Effector CD8-positive, alpha-beta T cell (primary cell): ENCODE results near the gene PLEKHA7.
"Not testable (repeated sequence)": the region's sequence is repeated elsewhere in the genome, so short reads cannot be mapped to it uniquely, and the experiment has no call there.

Source experiments
- DNase-seq: peaks from one replicate; lab custom pipeline; 2025; lab: John Stamatoyannopoulos, UW
- total RNA-seq, 4 experiments: gene quantifications; one replicate each; lab custom pipeline; 2026; lab: John Stamatoyannopoulos, UW

Gene PLEKHA7, protein sequence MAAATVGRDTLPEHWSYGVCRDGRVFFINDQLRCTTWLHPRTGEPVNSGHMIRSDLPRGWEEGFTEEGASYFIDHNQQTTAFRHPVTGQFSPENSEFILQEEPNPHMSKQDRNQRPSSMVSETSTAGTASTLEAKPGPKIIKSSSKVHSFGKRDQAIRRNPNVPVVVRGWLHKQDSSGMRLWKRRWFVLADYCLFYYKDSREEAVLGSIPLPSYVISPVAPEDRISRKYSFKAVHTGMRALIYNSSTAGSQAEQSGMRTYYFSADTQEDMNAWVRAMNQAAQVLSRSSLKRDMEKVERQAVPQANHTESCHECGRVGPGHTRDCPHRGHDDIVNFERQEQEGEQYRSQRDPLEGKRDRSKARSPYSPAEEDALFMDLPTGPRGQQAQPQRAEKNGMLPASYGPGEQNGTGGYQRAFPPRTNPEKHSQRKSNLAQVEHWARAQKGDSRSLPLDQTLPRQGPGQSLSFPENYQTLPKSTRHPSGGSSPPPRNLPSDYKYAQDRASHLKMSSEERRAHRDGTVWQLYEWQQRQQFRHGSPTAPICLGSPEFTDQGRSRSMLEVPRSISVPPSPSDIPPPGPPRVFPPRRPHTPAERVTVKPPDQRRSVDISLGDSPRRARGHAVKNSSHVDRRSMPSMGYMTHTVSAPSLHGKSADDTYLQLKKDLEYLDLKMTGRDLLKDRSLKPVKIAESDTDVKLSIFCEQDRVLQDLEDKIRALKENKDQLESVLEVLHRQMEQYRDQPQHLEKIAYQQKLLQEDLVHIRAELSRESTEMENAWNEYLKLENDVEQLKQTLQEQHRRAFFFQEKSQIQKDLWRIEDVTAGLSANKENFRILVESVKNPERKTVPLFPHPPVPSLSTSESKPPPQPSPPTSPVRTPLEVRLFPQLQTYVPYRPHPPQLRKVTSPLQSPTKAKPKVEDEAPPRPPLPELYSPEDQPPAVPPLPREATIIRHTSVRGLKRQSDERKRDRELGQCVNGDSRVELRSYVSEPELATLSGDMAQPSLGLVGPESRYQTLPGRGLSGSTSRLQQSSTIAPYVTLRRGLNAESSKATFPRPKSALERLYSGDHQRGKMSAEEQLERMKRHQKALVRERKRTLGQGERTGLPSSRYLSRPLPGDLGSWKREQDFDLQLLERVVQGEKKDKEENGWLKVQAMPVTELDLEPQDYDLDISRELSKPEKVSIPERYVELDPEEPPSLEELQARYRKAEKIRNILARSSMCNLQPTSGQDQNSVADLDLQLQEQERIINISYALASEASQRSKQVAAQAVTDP
- 1.9 to 4.6 (median 3.0) reads per million in 4 experiments for total RNA-seq

- DNase-seq, result no peak
Observed at GRCh38 chr11:17014321-17014832, at the start of gene PLEKHA7. Gene PLEKHA7, minus strand, starts transcription at chr11:17014414. Its CDS starts 13 bp downstream, at chr11:17014401.

GRCh38 chr11:17063171-17064002 is 49.2 kb upstream of the PLEKHA7 start:
- no peak for DNase-seq

GRCh38 chr11:17051146-17051545 is 36.9 kb upstream of the PLEKHA7 start:
- not testable (repeated sequence) for DNase-seq

DNA sequence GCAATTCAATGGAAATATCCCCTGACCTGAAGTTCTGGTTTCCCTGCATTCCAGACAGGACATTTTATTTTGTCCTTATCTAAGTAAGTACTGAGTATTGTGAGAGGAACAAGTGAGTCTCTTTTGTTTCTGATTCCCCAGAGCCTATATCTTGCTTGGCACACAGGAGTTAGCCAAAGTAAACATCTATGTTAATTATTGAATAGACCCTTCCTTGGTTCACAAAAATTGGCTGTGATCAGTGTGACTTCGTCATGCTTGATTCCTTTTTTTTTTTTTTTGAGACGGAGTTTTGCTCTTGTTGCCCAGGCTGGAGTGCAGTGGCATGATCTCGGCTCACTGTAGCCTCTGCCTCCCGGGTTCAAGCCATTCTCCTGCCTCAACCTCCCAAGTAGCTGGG is 34.3 kb upstream of the PLEKHA7 start:
- DNase-seq, result not testable (repeated sequence)

DNA sequence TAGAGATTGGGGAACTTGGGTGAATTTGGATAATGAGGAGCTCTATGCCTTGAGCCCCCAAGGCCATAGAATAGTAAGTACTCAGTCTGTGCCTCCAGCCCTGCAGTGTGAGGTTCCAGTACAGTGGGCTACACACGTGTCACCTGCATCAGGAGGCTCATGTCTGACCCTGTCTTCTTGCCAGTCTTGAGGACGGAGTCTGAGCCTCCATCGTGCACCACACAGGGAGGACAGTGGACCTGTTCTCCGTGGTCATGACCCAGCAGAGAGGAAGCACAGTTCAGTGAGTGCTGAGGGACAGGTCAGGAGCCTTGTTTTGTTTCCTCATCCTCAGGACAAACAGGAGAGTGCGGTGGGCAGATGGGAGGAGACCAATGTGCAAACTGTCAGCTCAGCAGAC is 32.5 kb upstream of the PLEKHA7 start:
- DNase-seq, result no peak

DNA sequence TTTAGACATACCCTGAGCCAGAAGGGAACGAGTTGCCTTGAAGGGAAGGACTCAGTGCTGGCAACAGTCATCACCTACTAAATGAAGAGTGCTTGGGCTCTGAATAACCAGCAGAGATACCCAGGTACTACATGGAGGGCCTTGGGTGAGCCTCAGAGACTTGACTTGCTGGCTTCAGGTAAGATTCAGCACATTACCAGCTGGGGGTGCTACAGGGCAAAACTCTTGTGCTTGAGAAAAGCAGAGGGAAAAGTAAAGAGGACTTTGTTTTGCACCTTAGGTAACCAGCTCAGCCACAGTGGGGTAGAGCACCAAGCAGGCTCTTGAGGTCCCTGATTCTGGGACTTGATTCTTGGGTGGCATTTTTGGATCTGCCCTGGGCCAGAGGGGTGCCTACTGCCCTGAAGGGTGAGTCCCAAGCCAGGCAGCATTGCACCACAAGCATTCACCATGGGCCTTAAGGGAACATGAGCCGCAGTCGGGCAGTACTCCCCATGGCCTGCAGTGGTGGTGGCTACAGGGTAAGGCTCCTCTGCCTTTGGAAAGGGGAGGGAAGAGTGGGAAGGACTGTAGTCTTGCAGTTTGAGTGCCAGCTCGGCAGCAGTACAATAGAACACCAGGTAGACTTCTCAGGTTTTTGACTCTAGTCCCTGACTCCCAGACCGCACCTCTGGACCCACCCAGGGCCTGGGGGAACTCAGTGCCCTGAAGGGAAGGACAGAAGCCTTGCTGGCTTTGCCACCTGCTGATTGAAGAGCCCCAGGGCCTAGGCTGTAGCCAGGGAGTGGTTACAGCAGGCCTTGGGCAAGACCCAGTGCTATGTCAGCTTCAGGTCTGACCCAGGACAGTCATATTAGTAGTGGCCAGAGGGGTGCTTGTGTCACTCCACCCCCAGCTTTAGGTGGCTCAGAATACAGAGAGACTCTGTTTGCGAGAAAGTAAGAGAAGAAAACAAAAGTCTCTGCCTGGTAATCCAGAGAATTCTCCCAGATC is 22.7 kb upstream of the PLEKHA7 start:
- DNase-seq, result no peak

DNA sequence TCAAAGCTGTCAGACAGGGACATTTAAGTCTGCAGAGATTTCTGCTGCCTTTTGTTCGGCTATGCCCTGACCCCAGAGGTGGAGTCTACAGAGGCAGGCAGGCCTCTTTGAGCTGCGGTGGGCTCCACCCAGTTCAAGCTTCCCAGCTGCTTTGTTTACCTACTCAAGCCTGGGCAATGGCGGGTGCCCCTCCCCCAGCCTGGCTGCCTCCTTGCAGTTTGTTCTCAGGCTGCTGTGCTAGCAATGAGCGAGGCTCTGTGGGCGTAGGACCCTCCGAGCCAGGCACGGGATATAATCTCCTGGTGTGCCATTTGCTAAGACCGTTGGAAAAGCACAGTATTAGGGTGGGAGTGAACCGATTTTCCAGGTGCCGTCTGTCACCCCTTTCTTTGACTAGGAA is 19.8 kb upstream of the PLEKHA7 start:
- not testable (repeated sequence) for DNase-seq

DNA sequence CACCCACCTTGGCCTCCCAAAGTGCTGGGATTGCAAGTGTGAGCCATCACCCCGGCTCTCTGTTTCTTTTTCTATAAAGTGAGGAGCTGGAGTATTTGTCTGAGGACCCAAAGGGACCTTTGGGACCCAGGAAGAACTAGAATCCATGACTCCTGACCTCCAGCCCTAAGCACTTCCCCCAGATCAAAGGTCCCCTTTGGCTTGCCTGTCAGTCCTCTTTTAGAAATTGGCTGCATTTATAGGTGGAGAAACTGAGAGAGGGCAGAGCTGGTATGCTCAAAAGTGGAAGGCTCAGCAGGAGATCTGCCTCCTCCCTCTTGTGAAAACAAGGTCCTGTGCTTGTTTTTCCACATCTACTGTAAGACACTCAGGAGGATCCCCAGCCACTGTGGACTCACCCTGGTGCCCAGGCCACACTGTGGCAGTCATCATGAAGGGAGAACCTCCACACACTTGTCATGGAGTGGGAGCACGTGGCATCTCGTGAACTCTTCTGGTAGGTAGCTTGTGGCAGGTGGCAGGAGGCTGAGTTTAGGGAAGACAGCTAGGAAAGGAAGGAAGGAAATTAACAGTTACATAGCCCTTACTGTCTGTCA is 12.4 kb upstream of the PLEKHA7 start:
- no peak for DNase-seq

DNA sequence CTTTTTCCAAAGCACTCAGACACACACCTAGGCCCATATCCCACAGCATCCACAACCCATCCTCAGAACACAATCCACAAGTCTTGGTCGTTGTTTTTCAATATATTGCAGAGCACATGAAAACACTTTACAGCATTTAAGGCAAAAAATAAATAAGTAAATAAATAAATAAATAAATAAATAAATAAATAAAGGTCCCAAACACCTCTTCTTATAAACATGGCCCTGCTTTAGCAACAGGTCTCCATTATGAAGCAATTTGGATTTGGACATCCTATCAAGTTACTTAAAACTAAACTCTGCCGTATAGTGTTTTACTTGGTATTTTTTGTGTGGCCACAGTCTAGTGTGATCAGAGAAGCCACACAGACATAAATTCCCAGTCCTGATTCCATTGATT is 10.7 kb upstream of the PLEKHA7 start:
- DNase-seq, result no peak

- no peak for DNase-seq
Observed at GRCh38 chr11:17021511-17021910, 7.3 kb upstream of the PLEKHA7 start.

DNA sequence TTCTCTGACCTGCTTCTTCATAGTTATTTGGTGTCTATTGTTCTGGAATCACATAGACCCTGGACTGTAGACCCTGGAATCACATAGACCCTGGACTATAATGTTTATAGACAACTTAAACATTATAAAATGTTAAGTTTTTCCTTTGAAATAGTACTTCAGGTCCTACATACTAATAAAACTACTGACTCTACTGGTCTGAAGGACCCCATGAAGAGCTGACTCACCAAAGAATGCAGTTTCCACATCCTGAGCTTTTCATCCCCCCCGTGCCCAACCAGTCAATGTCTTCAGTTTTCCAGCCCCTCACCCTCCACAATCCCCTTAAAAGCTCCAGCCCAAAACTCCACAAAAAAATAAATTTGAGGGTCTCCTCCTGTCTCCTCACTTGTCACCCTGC is 6.6 kb upstream of the PLEKHA7 start:
- no peak for DNase-seq

DNA sequence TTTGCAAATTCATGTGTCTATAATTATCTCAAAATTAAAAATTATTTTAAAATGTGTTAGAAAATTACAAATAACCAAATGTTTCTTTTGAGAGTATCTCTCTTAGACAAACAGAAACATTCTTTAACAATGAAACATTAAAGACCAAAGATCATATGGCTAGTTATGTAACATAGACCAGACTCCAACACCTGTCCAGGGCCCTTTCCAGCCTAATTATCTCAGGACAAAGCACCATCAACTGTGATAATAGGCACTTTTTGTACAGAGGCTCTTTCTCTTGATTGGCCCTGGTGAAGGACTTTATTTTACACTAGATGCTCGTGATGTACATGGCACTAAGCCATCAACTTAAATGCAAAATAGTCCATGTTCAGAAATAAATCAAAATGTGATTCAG is 5.0 kb upstream of the PLEKHA7 start:
- DNase-seq, result no peak

- no peak for DNase-seq
Observed at GRCh38 chr11:17015627-17016126, 1.5 kb upstream of the PLEKHA7 start.

- no peak for DNase-seq
Observed at GRCh38 chr11:17014833-17015626, 816 bp upstream of the PLEKHA7 start.

DNA sequence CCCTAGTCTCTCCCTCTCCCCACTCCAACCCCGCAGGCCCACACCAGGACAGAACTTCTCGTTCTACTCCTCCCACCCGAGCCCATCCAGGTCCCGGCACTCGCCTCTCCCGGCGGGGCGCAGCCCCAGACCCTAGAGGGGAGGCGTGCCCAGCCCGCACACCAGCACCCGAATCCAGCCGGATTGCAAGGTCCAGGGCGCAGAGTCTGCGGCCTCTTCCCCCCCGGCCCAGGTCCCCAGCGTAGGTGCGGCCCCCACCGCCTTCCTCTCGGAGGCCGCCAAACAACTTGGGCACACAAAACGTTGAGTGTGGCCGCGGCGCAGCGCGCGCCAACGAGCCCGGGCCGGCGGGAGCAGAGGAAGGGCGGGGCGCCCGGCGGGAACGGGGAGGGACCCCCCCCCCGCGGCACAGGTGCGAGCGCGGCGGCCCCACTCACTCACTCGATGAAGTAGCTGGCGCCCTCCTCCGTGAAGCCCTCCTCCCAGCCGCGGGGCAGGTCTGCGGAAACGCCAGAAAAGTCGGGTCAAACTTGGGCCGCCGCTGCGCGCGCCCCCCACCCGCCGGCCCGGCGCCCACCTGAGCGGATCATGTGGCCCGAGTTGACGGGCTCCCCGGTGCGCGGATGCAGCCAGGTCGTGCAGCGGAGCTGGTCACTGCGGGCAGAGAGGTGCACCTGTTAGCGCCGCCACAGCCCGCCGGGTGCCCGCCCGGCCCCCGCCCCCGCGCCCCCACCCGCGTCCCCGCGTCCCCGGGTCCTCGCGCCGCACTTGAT is 480 bp downstream of the PLEKHA7 start:
- DNase-seq, result no peak

- no peak for DNase-seq
Observed at GRCh38 chr11:17012712-17013547, 1.3 kb downstream of the PLEKHA7 start.
